PFSK-1 (cell line): ENCODE measurements around the gene TNNT1. TPM values are rescaled to one million over a fixed set of nuclear protein-coding genes. Genes with fewer than 3 reads are reported as not detected.

Experiments used
- FOXP2 ChIP-seq: optimal IDR thresholded peaks from 2 replicates; pipeline ENCODE3; 2011; ENCODE audit warnings: borderline replicate concordance, control low read depth, inconsistent platforms; ENCODE audit not compliant: insufficient read depth; ENCODE audit errors: extremely low read length, extremely low read depth
- POLR2AphosphoS5 ChIP-seq: IDR thresholded peaks from 2 replicates; pipeline ENCODE4 v1.6.1; 2012; ENCODE audit warnings: low read depth, mild to moderate bottlenecking, control low read depth, low read length, moderate library complexity
- REST ChIP-seq, 2 experiments: IDR thresholded peaks; 2 replicates each; pipeline versions ENCODE4 v1.6.1 to v1.8.0; 2011 to 2012; ENCODE audit warnings: low read depth in 2 of 2, low read length in 2 of 2, control low read depth in 1 of 2, inconsistent platforms in 1 of 2, mild to moderate bottlenecking in 1 of 2, moderate library complexity in 1 of 2; ENCODE audit not compliant: insufficient read depth in 1 of 2
- SIN3A ChIP-seq: IDR thresholded peaks from 2 replicates; pipeline ENCODE4 v1.6.1; 2012; ENCODE audit warnings: mild to moderate bottlenecking, low read length, moderate library complexity, borderline replicate concordance; ENCODE audit not compliant: insufficient read depth
- TAF1 ChIP-seq: IDR thresholded peaks from 2 replicates; pipeline ENCODE4 v1.6.1; 2012; ENCODE audit warnings: low read length, control low read depth, borderline replicate concordance; ENCODE audit not compliant: insufficient read depth
- polyA plus RNA-seq: library from polyadenylated mRNA; unstranded; fragments of >200 nt; gene quantifications from one replicate; pipeline ENCODE4 v1.2.1, GENCODE V29; 2012; ENCODE audit warnings: low read depth, missing spikeins; ENCODE audit not compliant: insufficient read length

TNNT1 gene
- 268 TPM for polyA plus RNA-seq

GRCh38 chr19:55149078-55150003 lies at the start of gene TNNT1:
TNNT1 (minus strand) TSS chr19:55149206; CDS start chr19:55147157, 2,049 bp downstream.
- TF ChIP-seq REST (IDR thresholded peaks at IDR 0.05; ENCODE audit: insufficient read depth in 1 of 2, low read depth in 2 of 2, low read length in 2 of 2) (no peak), SIN3A (no peak), FOXP2 (no peak), TAF1 (no peak), POLR2AphosphoS5 (no peak)

- TF ChIP-seq REST (IDR thresholded peaks at IDR 0.05; ENCODE audit: insufficient read depth in 1 of 2, low read depth in 2 of 2, low read length in 2 of 2) (peak; percentile 72 to 87), POLR2AphosphoS5 (no peak)
Observed at GRCh38 chr19:55198651-55199050, 49.6 kb upstream of the TNNT1 start.

- TF ChIP-seq TAF1 (no peak), REST (IDR thresholded peaks at IDR 0.05; ENCODE audit: insufficient read depth in 1 of 2, low read depth in 2 of 2, low read length in 2 of 2) (no peak), SIN3A (no peak), FOXP2 (no peak), POLR2AphosphoS5 (no peak)
Observed at GRCh38 chr19:55197528-55197927, 48.5 kb upstream of the TNNT1 start.

GRCh38 chr19:55196803-55197202 lies 47.8 kb upstream of the TNNT1 start:
- TF ChIP-seq TAF1 (no peak), REST (IDR thresholded peaks at IDR 0.05; ENCODE audit: insufficient read depth in 1 of 2, low read depth in 2 of 2, low read length in 2 of 2) (no peak), FOXP2 (no peak), SIN3A (no peak), POLR2AphosphoS5 (no peak)

- TF ChIP-seq POLR2AphosphoS5 (no peak), TAF1 (no peak), REST (IDR thresholded peaks at IDR 0.05; ENCODE audit: insufficient read depth in 1 of 2, low read depth in 2 of 2, low read length in 2 of 2) (no peak), FOXP2 (no peak), SIN3A (no peak)
Observed at GRCh38 chr19:55193481-55193880, 44.5 kb upstream of the TNNT1 start.
